Heart left ventricle (tissue), 16 donors: ENCODE measurements around the gene EVI5L. TPM values are rescaled to one million over a fixed set of nuclear protein-coding genes. Genes with fewer than 3 reads are reported as not detected.
A peak's percentile ranks its signal among the peaks of the same experiment; 100 is the strongest.

Experiments used
- ATAC-seq, 4 donors: fragments of 200-7000 bp; cut with Tn5 transposase; one replicate each; pipeline ENCODE4 v1.9.1; 2020 to 2022; ENCODE audit warnings: moderate library complexity in 4 of 4, mild to moderate bottlenecking in 3 of 4, moderate number of reproducible peaks in 1 of 4
- DNase-seq, 5 donors: peaks; one replicate each; pipeline ENCODE4 v3.0.0-alpha.2; 2020
- H3K27ac ChIP-seq, 12 donors: fragments of 200-600 bp; sonication (generic) in 4 of 12; one replicate each; pipeline versions ENCODE4 v1.5.0 to v1.8.0; 2016 to 2022; ENCODE audit warnings: mild to moderate bottlenecking in 2 of 12
- H3K27me3 ChIP-seq, 9 donors: fragments of 200-600 bp; sonication (generic) in 2 of 9; one replicate each; pipeline versions ENCODE4 v1.5.1 to v1.8.0; 2016 to 2022; ENCODE audit warnings: mild to moderate bottlenecking in 3 of 9
- H3K36me3 ChIP-seq, 9 donors: fragments of 200-600 bp; sonication (generic) in 2 of 9; one replicate each; pipeline versions ENCODE4 v1.5.0 to v1.8.0; 2018 to 2022; ENCODE audit warnings: mild to moderate bottlenecking in 2 of 9
- H3K4me1 ChIP-seq, 12 donors: fragments of 200-600 bp; sonication (generic) in 4 of 12; one replicate each; pipeline versions ENCODE4 v1.5.0 to v1.8.0; 2016 to 2022; ENCODE audit warnings: mild to moderate bottlenecking in 3 of 12
- H3K4me3 ChIP-seq, 12 donors: fragments of 200-600 bp; sonication (generic) in 4 of 12; one replicate each; pipeline versions ENCODE4 v1.5.0 to v1.8.0; 2017 to 2022; ENCODE audit warnings: mild to moderate bottlenecking in 9 of 12, moderate library complexity in 4 of 12
- H3K9me3 ChIP-seq, 12 donors: fragments of 200-600 bp; sonication (generic) in 4 of 12; one replicate each; pipeline versions ENCODE4 v1.5.0 to v1.8.0; 2016 to 2022; ENCODE audit warnings: mild to moderate bottlenecking in 1 of 12
- POLR2A ChIP-seq, 2 donors: fragments of 450-650 bp; IDR thresholded peaks; one replicate each; pipeline ENCODE4 v1.6.1; 2017; ENCODE audit warnings: antibody characterized with exemption in 2 of 2, mild to moderate bottlenecking in 2 of 2, moderate library complexity in 2 of 2
- WGBS, 4 donors: extraction: QIAGEN DNeasy Blood & Tissue Kit in 2 of 4; methylation state at CpG; one replicate each; pipeline versions ENCODE4 v1.1.5 to v1.1.7; 2013 to 2018; 5-methylcytosine and 5-hydroxymethylcytosine counted together
- intact Hi-C, 10 donors: fragments of 100-400 bp; cut with DNase I; formaldehyde crosslinking; loops; one replicate each; pipeline versions ENCODE4 v1.11.1 to v1.14.2; 2022
- polyA plus RNA-seq, 2 donors: library from polyadenylated mRNA; stranded (reverse); fragments of 200-250 nt; gene quantifications; one replicate each; pipeline ENCODE4 v1.2.3, GENCODE V29; 2013
- total RNA-seq, 9 donors: library from RNA; depleted of rRNA in 2 of 9; stranded (reverse); fragments of >200 nt in 2 of 9; fragmentation: NEBNext Ultra II Directional in 3 of 9; extraction: Animal tissue kit (Norgen Biotek cat#: 25700) in 3 of 9; gene quantifications; one replicate each; pipeline versions ENCODE4 v1.1.0 to v1.2.4, GENCODE V29; 2016 to 2023
- TF ChIP-seq, protein P1 (sequence below), 12 donors: fragments of 200-600 bp; sonication (generic) in 4 of 12; IDR thresholded peaks; one replicate each; pipeline versions ENCODE4 v1.5.0 to v1.8.0; 2018 to 2022; ENCODE audit warnings: antibody characterized with exemption in 12 of 12, mild to moderate bottlenecking in 5 of 12
- donor health status: ischemic (EF 13 %, LVEDD 7.1; RV severe dilation, severe dysfunction).
- donor health status: healthy with polysubstance abuse.
- donor health status: DM: no; HTN: yes; CAD: no.
- donor health status: DM: no; HTN: no; CAD: no.
- donor health status: ischemic (EF 25% LVEDD 6.9; RV normal size, moderate dysfunction).
- donor health status: ischemic (EF 25% LVEDD 5.7; RV mildly dilated, moderate dysfunction).
- donor health status: healthy.
- donor health status: DM: yes; HTN: yes; CAD: no.
- donor health status: ischemic (EF 35%, LVEDD 5.7; RV mildly dilated, moderate dysfunction).
- donor health status: nonischemic (EF 11% LVEDD 7.7; RV severe dilation, severe dysfunction).
- donor health status: DM: yes; HTN: yes; CAD: no.
- donor health status: PGD.
- donor health status: ischemic (EF 29% LVEDD 5.4; RV normal size, mild dysfunction).
- donor health status: nonischemic (EF 23%, LVEDD 6.1; RV moderate dilation, normal function).

The EVI5L gene
- total and polyA plus RNA-seq, 11 donors: 18.2 to 41.9 (median 22.1) TPM

GRCh38 chr19:7872306-7873204 is 42.5 kb downstream of the EVI5L start:
- no peak for TF ChIP-seq POLR2A (IDR thresholded peaks at IDR 0.05)
- TF ChIP-seq, protein P1, sequence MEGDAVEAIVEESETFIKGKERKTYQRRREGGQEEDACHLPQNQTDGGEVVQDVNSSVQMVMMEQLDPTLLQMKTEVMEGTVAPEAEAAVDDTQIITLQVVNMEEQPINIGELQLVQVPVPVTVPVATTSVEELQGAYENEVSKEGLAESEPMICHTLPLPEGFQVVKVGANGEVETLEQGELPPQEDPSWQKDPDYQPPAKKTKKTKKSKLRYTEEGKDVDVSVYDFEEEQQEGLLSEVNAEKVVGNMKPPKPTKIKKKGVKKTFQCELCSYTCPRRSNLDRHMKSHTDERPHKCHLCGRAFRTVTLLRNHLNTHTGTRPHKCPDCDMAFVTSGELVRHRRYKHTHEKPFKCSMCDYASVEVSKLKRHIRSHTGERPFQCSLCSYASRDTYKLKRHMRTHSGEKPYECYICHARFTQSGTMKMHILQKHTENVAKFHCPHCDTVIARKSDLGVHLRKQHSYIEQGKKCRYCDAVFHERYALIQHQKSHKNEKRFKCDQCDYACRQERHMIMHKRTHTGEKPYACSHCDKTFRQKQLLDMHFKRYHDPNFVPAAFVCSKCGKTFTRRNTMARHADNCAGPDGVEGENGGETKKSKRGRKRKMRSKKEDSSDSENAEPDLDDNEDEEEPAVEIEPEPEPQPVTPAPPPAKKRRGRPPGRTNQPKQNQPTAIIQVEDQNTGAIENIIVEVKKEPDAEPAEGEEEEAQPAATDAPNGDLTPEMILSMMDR (IDR thresholded peaks at IDR 0.05): no peak
- H3K27me3 ChIP-seq: peaks cover 10 to 46% (median 26%) of the 10 kb centered on the region in 9 donors
- 48 to 70% (median 58%) methylated on average over 34 to 47 of the region's 47 CpGs for WGBS, 4 donors
- DNase-seq (no peak), ATAC-seq (no peak)
- H3K27ac ChIP-seq: no peak overlapping the region
- no peaks in the 10 kb centered on the region for H3K9me3 ChIP-seq
- peak overlapping the region in 5 of 12 donors; percentile 25 to 42 (median 33) for H3K4me3 ChIP-seq
- intact Hi-C loops: no loop called here
- peaks cover 4 to 56% (median 22%) of the 10 kb centered on the region in 12 donors for H3K4me1 ChIP-seq
- no peaks in the 10 kb centered on the region for H3K36me3 ChIP-seq

DNA sequence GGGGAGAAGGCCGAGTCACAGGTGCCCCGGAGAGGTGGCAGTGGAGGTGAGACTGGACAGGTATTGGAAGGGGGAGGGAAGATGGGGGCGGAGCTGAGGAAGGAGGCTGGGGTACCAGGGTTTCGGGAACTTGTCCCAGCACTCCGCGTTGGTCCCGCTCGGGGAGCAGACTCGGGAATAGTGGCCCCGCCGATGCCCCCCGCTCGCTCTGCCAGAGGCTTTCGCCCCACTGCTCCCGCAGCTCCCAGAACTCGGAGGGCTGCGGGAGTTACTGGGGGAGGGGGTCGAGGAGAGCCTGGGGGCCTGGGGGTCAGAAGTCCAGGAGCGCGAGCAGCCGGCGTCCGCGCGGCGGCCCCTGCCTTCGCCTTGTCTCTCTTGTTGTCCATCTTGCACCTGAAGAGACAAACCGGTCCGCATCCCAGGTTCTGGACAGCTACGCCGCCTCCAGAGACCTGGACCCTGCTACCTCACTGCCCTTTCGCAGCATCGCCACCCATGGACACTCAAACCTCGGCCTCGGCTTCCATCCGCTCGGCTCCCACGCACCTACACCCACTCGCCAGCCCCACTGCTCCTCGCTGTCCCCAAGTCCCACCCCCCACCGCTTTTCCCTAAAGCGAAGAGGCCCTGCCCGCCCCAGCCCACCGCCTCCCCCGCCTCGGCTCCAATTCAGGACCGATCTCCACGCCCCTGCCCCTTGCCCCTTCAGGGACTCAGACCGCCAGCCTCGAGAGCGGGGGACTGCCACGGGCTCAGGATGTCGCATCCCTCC is 43.5 kb downstream of the EVI5L start:
- intact Hi-C loops: no loop called here
- peaks cover 4 to 53% (median 18%) of the 10 kb centered on the region in 12 donors for H3K4me1 ChIP-seq
- no peak overlapping the region for H3K27ac ChIP-seq
- 12 to 18% (median 14%) methylated on average over 32 to 53 of the region's 53 CpGs for WGBS, 4 donors
- H3K4me3 ChIP-seq: peak overlapping the region in 11 of 12 donors; percentile 13 to 56 (median 41)
- H3K27me3 ChIP-seq: peaks cover 10 to 38% (median 25%) of the 10 kb centered on the region in 9 donors
- H3K9me3 ChIP-seq: no peaks in the 10 kb centered on the region
- no peaks in the 10 kb centered on the region for H3K36me3 ChIP-seq
- ATAC-seq (no peak), DNase-seq (no peak)
- TF ChIP-seq, protein P1 (IDR thresholded peaks at IDR 0.05): no peak

GRCh38 chr19:7874076-7874896 is 44.3 kb downstream of the EVI5L start, which contains the start of gene PRR36:
PRR36 (minus strand) TSS chr19:7874390; CDS start chr19:7873689, 701 bp downstream.
- Histone ChIP-seq H3K27ac (no peak within 1 kb of the TSS), H3K9me3 (no peaks in the 10 kb centered on the region), H3K27me3 (peaks cover 10 to 35% (median 25%) of the 10 kb centered on the region in 9 donors), H3K4me1 (peaks cover 0 to 45% (median 10%) of the 10 kb centered on the region in 12 donors), H3K4me3 (peak within 1 kb of the TSS; percentile 13 to 56 (median 41)), H3K36me3 (no peaks in the 10 kb centered on the region)
- DNase-seq: peak in 2 of 5 donors; percentile 52 to 57
- intact Hi-C loops: no loop called here
- WGBS, 4 donors: 0 to 2% (median 1%) methylated on average over 47 to 88 of the region's 88 CpGs
- no peak for TF ChIP-seq POLR2A (IDR thresholded peaks at IDR 0.05)
- TF ChIP-seq, protein P1 (IDR thresholded peaks at IDR 0.05): no peak
- peak in 3 of 4 donors; percentile 13 to 41 (median 28) for ATAC-seq
